ENCODE measurements around the gene PTPRN2. TPM values are rescaled to one million over a fixed set of nuclear protein-coding genes. Genes with fewer than 3 reads are reported as not detected.

The PTPRN2 gene
- total and polyA plus RNA-seq, 9 of the 15 experiments (the other 6 are each of a cell fraction or from before 2014, with no cell fraction given): not detected

GRCh38 chr7:158032561-158033115 lies 555.0 kb downstream of the PTPRN2 start (continued):
- TF ChIP-seq, protein P1, sequence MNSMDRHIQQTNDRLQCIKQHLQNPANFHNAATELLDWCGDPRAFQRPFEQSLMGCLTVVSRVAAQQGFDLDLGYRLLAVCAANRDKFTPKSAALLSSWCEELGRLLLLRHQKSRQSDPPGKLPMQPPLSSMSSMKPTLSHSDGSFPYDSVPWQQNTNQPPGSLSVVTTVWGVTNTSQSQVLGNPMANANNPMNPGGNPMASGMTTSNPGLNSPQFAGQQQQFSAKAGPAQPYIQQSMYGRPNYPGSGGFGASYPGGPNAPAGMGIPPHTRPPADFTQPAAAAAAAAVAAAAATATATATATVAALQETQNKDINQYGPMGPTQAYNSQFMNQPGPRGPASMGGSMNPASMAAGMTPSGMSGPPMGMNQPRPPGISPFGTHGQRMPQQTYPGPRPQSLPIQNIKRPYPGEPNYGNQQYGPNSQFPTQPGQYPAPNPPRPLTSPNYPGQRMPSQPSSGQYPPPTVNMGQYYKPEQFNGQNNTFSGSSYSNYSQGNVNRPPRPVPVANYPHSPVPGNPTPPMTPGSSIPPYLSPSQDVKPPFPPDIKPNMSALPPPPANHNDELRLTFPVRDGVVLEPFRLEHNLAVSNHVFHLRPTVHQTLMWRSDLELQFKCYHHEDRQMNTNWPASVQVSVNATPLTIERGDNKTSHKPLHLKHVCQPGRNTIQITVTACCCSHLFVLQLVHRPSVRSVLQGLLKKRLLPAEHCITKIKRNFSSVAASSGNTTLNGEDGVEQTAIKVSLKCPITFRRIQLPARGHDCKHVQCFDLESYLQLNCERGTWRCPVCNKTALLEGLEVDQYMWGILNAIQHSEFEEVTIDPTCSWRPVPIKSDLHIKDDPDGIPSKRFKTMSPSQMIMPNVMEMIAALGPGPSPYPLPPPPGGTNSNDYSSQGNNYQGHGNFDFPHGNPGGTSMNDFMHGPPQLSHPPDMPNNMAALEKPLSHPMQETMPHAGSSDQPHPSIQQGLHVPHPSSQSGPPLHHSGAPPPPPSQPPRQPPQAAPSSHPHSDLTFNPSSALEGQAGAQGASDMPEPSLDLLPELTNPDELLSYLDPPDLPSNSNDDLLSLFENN (IDR thresholded peaks at IDR 0.05; ENCODE audit: low read depth in 2 of 2, low read length in 2 of 2): no peak
- no peak for TF ChIP-seq FOXK2 (conservative IDR thresholded peaks at IDR 0.05 in 1 of 2, IDR thresholded peaks at IDR 0.05 in 1 of 2; ENCODE audit: low read depth in 2 of 2)
- no peak for TF ChIP-seq DIDO1 (tag; IDR thresholded peaks at IDR 0.05; ENCODE audit: low read depth)
- TF ChIP-seq HNRNPL (IDR thresholded peaks at IDR 0.05; ENCODE audit: low read depth, low read length): no peak

DNA sequence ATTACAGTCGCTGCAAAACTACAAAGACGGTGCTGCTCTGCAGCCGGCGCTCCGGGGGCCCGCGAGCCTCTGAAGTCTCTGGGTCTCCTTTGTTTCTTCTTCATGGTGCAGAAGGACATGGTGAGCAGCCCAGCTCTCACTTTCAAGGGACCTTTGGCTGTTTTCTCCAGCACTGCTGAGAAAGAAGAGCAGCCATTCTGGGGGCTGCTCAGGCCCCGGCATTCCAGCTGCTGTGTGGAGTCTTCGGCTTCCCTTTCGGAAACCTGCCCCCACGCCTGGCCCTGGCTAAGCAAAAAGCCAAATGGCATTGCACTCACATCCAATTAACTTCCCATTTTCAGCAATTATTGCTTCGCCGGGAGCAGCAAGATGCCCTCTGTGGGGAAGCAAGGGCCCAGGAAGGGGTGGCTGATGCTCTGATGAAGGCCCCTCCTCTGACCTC lies 555.7 kb downstream of the PTPRN2 start:
- Histone ChIP-seq H3K4me1 (replicated peaks in 1 of 2; ENCODE audit: control insufficient read depth in 2 of 2, insufficient read depth in 2 of 2, low read length in 2 of 2) (no peaks in the 10 kb centered on the region), H3K4me3 (no peak overlapping the region), H3K36me3 (ENCODE audit: control insufficient read depth, insufficient read depth, low read length) (no peaks in the 10 kb centered on the region), H3K4me2 (ENCODE audit: insufficient read depth, low read length) (no peak overlapping the region), H3K9me1 (ENCODE audit: control insufficient read depth, insufficient read depth, low read length) (no peaks in the 10 kb centered on the region), H4K20me1 (replicated peaks; ENCODE audit: control insufficient read depth, insufficient read depth, low read length) (peaks cover 5% of the 10 kb centered on the region; the same call in 1 of the 2 replicates), H3K27me3 (ENCODE audit: control insufficient read depth in 2 of 2, insufficient read depth in 2 of 2, low read length in 2 of 2) (peaks cover 25 to 59% of the 10 kb centered on the region in 2 experiments; a peak in 4 of 5 replicates), H2AFZ (ENCODE audit: low read depth, low read length) (no peak overlapping the region), H3K27ac (ENCODE audit: extremely low read depth, low read depth, low read length) (no peak overlapping the region), H3K79me2 (ENCODE audit: control insufficient read depth, insufficient read depth, low read length) (no peaks in the 10 kb centered on the region), H3K9me3 (replicated peaks; ENCODE audit: control insufficient read depth, insufficient read depth, low read depth, low read length) (no peaks in the 10 kb centered on the region), H3K9ac (ENCODE audit: insufficient read depth in 1 of 2, low read depth in 2 of 2, low read length in 2 of 2) (no peak overlapping the region)
- intact Hi-C loops (cut with micrococcal nuclease): no loop called here
- under 1% methylated on average over 13 of the region's 13 CpGs for WGBS (ENCODE audit: insufficient coverage, low coverage, missing lambda C conversion rate)
- CTCF ChIA-PET (ENCODE audit: low intra/inter-chr PET ratio): no interaction called here
- POLR2A ChIA-PET: no interaction called here
- no TSS peak for BruUV-seq (replicated peaks)
- no peak for DNase-seq (ENCODE audit: extremely low read depth in 1 of 4, low spot score in 3 of 4)
- ATAC-seq: no peak
- no peak for FAIRE-seq
- in situ Hi-C loops (cut with MboI): no loop called here
- TF ChIP-seq CSDE1 (IDR thresholded peaks at IDR 0.05) (no peak), ZKSCAN3 (CRISPR knock-in tag; IDR thresholded peaks at IDR 0.05) (no peak), ZNF217 (CRISPR knock-in tag; IDR thresholded peaks at IDR 0.05) (no peak), FOXO4 (CRISPR knock-in tag; IDR thresholded peaks at IDR 0.05) (no peak), C11orf30 (IDR thresholded peaks at IDR 0.05; ENCODE audit: low read depth) (no peak), ZNF79 (CRISPR knock-in tag; IDR thresholded peaks at IDR 0.05; ENCODE audit: low read depth) (no peak), CREB1 (IDR thresholded peaks at IDR 0.05) (no peak), CREB1 (CRISPR knock-in tag; IDR thresholded peaks at IDR 0.05) (no peak), CXXC5 (CRISPR knock-in tag; IDR thresholded peaks at IDR 0.05) (no peak), CBFA2T2 (conservative IDR thresholded peaks at IDR 0.05) (no peak), FOXM1 (IDR thresholded peaks at IDR 0.05; ENCODE audit: low read depth) (no peak), FOXM1 (CRISPR knock-in tag; IDR thresholded peaks at IDR 0.05; ENCODE audit: low read depth) (no peak), HINFP (tag; conservative IDR thresholded peaks at IDR 0.05; ENCODE audit: low read depth) (no peak)
